ENCODE data around the gene TULP3.

TULP3 gene

GRCh38 chr12:2886768-2887450, 3.8 kb upstream of the TULP3 start:
- DNase-seq (ENCODE audit: low spot score), result no peak
- TF ChIP-seq CTCF (IDR thresholded peaks at IDR 0.05; ENCODE audit: borderline replicate concordance, control extremely low read depth, extremely low read depth, insufficient read depth, missing control alignments), result no peak
- in situ Hi-C loops (cut with MboI; ENCODE audit: low sequenced_read_pairs, unreplicated experiment), result no loop called here

- no peak for TF ChIP-seq CTCF (IDR thresholded peaks at IDR 0.05; ENCODE audit: borderline replicate concordance, control extremely low read depth, extremely low read depth, insufficient read depth, missing control alignments)
- no peak for DNase-seq (ENCODE audit: low spot score)
- in situ Hi-C loops (cut with MboI; ENCODE audit: low sequenced_read_pairs, unreplicated experiment), result no loop called here
These were observed 697 bp upstream of the TULP3 start for GRCh38 chr12:2890001-2890387.

GRCh38 chr12:2891240-2892053, 756 bp downstream of the TULP3 start:
- in situ Hi-C loops (cut with MboI; ENCODE audit: low sequenced_read_pairs, unreplicated experiment), result no loop called here
- TF ChIP-seq CTCF (IDR thresholded peaks at IDR 0.05; ENCODE audit: borderline replicate concordance, control extremely low read depth, extremely low read depth, insufficient read depth, missing control alignments), result no peak
- DNase-seq (ENCODE audit: low spot score), result no peak

GRCh38 chr12:2892246-2892645, 1.6 kb downstream of the TULP3 start:
- in situ Hi-C loops (cut with MboI; ENCODE audit: low sequenced_read_pairs, unreplicated experiment), result no loop called here
- TF ChIP-seq CTCF (IDR thresholded peaks at IDR 0.05; ENCODE audit: borderline replicate concordance, control extremely low read depth, extremely low read depth, insufficient read depth, missing control alignments), result no peak
- DNase-seq (ENCODE audit: low spot score), result no peak

GRCh38 chr12:2893007-2893406, 2.3 kb downstream of the TULP3 start:
- in situ Hi-C loops (cut with MboI; ENCODE audit: low sequenced_read_pairs, unreplicated experiment), result no loop called here
- no peak for DNase-seq (ENCODE audit: low spot score)
- no peak for TF ChIP-seq CTCF (IDR thresholded peaks at IDR 0.05; ENCODE audit: borderline replicate concordance, control extremely low read depth, extremely low read depth, insufficient read depth, missing control alignments)

- no peak for TF ChIP-seq CTCF (IDR thresholded peaks at IDR 0.05; ENCODE audit: borderline replicate concordance, control extremely low read depth, extremely low read depth, insufficient read depth, missing control alignments)
- DNase-seq (ENCODE audit: low spot score), result no peak
- in situ Hi-C loops (cut with MboI; ENCODE audit: low sequenced_read_pairs, unreplicated experiment), result no loop called here
These were observed 4.4 kb downstream of the TULP3 start for GRCh38 chr12:2895051-2895451.
